Neutrophil (primary cell): Measurements from ENCODE around the gene MBIP.

Source experiments
- H3K27ac ChIP-seq: fragments of 200-600 bp; sonication (generic); 2 replicates; pipeline ENCODE4 v1.5.1; 2016; ENCODE audit warnings: mild to moderate bottlenecking, moderate library complexity
- H3K27me3 ChIP-seq: fragments of 200-600 bp; sonication (generic); 2 replicates; pipeline ENCODE4 v1.6.0; 2016; ENCODE audit warnings: mild to moderate bottlenecking
- H3K36me3 ChIP-seq: fragments of 200-600 bp; sonication (generic); 2 replicates; pipeline ENCODE4 v1.5.1; 2017
- H3K4me1 ChIP-seq, 2 experiments: fragments of 200-600 bp in 1 of 2; sonication (generic) in 1 of 2; 1 replicate in 1 of 2; 2 replicates in 1 of 2; pipeline versions ENCODE4 v1.5.1 to v1.6.1; 2013 to 2016; ENCODE audit warnings: low read depth in 1 of 2, low read length in 1 of 2, mild to moderate bottlenecking in 1 of 2, moderate library complexity in 1 of 2; ENCODE audit not compliant: control insufficient read depth in 1 of 2, insufficient read depth in 1 of 2
- H3K4me3 ChIP-seq, 2 experiments: fragments of 200-600 bp in 1 of 2; sonication (generic) in 1 of 2; 1 replicate in 1 of 2; 2 replicates in 1 of 2; pipeline ENCODE4 v1.5.1; 2013 to 2016; ENCODE audit warnings: low read depth in 1 of 2, low read length in 1 of 2, mild to moderate bottlenecking in 1 of 2, moderate library complexity in 1 of 2
- H3K9me3 ChIP-seq: fragments of 200-600 bp; sonication (generic); 2 replicates; pipeline ENCODE4 v1.5.1; 2016
- TF ChIP-seq, protein P1 (sequence below): fragments of 200-600 bp; sonication (generic); IDR thresholded peaks from 2 replicates; pipeline ENCODE4 v1.5.1; 2016; ENCODE audit warnings: antibody characterized with exemption

Gene MBIP

DNA sequence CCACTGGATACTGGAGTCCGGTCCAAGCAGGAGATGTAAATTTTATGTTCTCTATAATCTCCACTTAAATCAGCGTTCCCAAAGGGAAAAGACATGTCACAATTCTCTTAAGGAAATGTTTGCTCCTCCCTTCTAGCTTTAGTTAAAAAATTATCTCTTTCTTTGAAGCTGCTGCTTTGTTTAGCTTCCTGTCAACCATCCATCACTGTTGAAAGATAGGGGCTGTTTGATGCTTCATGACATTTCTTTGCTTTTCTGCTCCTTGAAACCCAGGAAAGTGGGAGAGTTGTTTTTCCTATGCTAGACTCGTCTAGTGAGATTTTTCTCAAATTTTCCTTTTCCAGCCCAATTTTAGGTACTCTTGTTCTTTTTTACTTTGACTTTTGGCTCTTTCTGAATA, 31.9 kb downstream of the MBIP start:
- Histone ChIP-seq H3K36me3 (no peaks in the 10 kb centered on the region), H3K4me3 (no peak overlapping the region), H3K4me1 (peaks cover 0 to 7% of the 10 kb centered on the region in 2 experiments), H3K27me3 (no peaks in the 10 kb centered on the region), H3K27ac (no peak overlapping the region), H3K9me3 (no peaks in the 10 kb centered on the region)
- TF ChIP-seq, protein P1, sequence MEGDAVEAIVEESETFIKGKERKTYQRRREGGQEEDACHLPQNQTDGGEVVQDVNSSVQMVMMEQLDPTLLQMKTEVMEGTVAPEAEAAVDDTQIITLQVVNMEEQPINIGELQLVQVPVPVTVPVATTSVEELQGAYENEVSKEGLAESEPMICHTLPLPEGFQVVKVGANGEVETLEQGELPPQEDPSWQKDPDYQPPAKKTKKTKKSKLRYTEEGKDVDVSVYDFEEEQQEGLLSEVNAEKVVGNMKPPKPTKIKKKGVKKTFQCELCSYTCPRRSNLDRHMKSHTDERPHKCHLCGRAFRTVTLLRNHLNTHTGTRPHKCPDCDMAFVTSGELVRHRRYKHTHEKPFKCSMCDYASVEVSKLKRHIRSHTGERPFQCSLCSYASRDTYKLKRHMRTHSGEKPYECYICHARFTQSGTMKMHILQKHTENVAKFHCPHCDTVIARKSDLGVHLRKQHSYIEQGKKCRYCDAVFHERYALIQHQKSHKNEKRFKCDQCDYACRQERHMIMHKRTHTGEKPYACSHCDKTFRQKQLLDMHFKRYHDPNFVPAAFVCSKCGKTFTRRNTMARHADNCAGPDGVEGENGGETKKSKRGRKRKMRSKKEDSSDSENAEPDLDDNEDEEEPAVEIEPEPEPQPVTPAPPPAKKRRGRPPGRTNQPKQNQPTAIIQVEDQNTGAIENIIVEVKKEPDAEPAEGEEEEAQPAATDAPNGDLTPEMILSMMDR: no peak

DNA sequence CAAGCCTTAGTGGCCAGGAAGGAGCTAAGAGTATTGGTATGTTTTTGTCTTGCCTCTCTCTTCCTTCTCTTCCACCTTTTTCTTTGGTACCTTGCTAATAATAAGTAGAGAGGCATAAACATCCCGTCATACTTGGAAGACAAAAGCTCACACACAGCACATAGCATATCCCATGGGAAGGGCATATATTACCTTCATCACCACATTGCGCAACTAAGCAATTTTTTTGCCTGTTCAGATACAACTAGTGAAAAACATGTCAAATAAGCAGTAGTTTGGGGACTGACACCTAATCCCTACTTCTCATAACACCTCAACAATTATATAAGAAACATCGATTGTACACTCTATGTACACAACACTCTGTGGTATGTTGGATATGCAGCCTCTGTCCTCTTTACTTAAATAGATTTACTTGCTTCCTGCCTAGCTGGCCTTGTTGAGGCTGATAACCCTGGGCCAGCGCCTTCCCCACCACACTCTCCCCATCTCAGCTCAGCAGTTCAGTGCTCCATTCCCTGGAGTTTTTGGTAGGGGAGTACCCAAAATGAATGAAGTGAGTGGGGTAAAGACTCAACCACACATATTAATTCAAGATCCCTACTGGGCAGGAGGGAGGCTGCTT, 35.4 kb downstream of the MBIP start:
- Histone ChIP-seq H3K4me3 (no peak overlapping the region), H3K27ac (no peak overlapping the region), H3K27me3 (peaks cover 6% of the 10 kb centered on the region), H3K36me3 (no peaks in the 10 kb centered on the region), H3K4me1 (no peaks in the 10 kb centered on the region), H3K9me3 (no peaks in the 10 kb centered on the region)
- TF ChIP-seq, protein P1: no peak

DNA sequence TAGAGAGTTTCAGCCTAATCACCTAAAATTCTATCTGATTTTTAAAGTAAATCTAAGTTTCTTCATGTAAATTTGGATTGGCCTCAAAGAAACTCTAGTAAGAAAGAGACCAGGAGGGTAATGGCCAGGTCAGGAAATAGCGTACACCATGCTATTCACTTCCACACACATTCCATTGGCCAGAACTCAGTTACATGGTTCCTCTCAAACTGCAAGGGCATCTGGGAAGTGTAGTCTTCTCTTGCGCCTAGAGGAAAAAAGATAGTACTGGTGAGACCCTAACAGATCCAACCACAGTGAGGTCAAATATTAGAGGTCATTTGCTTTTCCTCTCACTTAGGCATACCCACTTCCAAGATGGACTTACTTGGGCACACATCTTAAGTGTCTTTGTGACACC, 39.1 kb downstream of the MBIP start:
- Histone ChIP-seq H3K4me3 (no peak overlapping the region), H3K27me3 (peaks cover 35% of the 10 kb centered on the region), H3K9me3 (no peaks in the 10 kb centered on the region), H3K4me1 (no peaks in the 10 kb centered on the region), H3K27ac (no peak overlapping the region), H3K36me3 (no peaks in the 10 kb centered on the region)
- TF ChIP-seq, protein P1: no peak

DNA sequence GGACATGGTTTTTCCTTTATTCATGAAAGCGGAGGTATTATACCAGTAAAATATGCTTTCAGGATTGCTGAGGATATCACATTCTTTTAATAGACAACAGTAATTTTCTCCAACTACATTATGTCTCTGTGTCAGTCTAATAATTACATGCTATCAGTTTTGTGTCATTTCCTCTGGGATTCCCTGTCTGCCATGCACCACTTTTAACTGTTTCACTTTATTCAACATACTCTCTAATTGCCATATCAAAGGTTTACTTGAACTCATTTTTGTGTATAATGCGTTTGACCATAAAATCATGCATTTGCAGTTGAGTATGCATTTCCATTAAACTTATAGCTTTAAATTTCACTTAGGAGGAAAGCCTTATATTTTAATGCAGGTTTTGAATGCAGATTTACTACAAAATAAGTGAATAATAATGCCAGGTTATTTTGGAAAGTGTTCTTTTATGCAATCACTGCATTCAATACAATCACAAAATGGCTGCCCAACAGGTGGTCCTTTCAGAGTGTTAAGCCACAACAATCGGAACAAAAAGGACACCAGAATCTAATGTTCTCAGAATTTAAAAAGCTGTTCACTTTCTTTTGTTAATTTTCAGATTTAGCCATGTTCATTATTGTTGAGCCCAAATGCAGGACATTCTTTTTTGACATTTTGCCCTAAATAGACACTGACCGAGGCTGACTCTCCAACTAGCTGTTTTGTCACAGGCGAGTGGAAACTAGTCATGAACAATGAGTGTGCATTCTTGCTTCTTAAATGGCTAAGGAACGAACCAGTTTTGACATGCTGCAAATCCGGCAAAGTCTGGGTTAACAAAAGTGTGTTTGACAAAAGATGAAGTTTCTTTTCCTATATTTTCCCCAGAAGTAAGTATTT, 40.9 kb downstream of the MBIP start:
- no peak overlapping the region for H3K4me3 ChIP-seq
- TF ChIP-seq, protein P1: no peak

DNA sequence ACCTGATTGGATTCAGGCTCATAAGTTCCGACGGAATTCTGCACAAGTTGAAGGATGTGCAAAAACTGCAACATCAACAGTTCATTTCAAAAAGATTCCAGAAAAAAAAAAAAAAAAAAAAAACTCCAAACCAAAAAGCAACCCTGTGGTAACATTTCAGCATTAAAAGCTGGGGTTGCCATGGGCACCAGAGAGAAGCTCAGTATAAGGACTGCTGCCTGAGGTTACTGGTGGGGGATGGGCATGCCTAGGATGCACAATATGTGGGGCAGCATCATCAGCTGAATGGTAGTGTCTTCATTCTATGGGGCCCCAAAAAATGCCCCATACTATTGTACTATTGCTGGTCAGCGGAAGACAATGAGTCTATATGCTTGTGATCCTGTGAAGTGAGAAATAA, 44.7 kb downstream of the MBIP start:
- Histone ChIP-seq H3K4me1 (no peaks in the 10 kb centered on the region), H3K9me3 (no peaks in the 10 kb centered on the region), H3K36me3 (no peaks in the 10 kb centered on the region), H3K4me3 (no peak overlapping the region), H3K27me3 (peaks cover 82% of the 10 kb centered on the region), H3K27ac (no peak overlapping the region)
- TF ChIP-seq, protein P1: no peak

More for the DNA sequence above, 40.9 kb downstream of the MBIP start:
- Histone ChIP-seq H3K9me3 (no peaks in the 10 kb centered on the region), H3K27me3 (peaks cover 49% of the 10 kb centered on the region), H3K4me1 (no peaks in the 10 kb centered on the region), H3K36me3 (no peaks in the 10 kb centered on the region), H3K27ac (no peak overlapping the region)
